Lung (tissue), 12 donors: ENCODE data around the gene P2RX7. TPM values are rescaled to one million over a fixed set of nuclear protein-coding genes. Genes with fewer than 3 reads are reported as not detected.

ENCODE experiments used
- ATAC-seq: fragments of 200-7000 bp; cut with Tn5 transposase; one replicate; pipeline ENCODE4 v1.9.1; 2020; ENCODE audit warnings: moderate number of reproducible peaks; ENCODE audit not compliant: insufficient read depth, low FRiP score
- DNase-seq, 3 donors: peaks; one replicate each; pipeline ENCODE4 v3.0.0-alpha.2; 2013 to 2017
- H3K27ac ChIP-seq, 2 donors: one replicate each; pipeline ENCODE4 v1.5.1; 2013; ENCODE audit warnings: mild to moderate bottlenecking in 2 of 2, moderate library complexity in 2 of 2, control low read depth in 1 of 2, inconsistent platforms in 1 of 2, low read depth in 1 of 2, low read length in 1 of 2
- H3K27me3 ChIP-seq, 3 donors: one replicate each; pipeline ENCODE4 v1.5.1; 2013; ENCODE audit warnings: low read length in 2 of 3; ENCODE audit not compliant: control insufficient read depth in 3 of 3, insufficient read depth in 3 of 3
- H3K36me3 ChIP-seq, 4 donors: one replicate each; pipeline ENCODE4 v1.5.1; 2013; ENCODE audit warnings: low read length in 4 of 4, mild to moderate bottlenecking in 1 of 4, moderate library complexity in 1 of 4; ENCODE audit not compliant: control insufficient read depth in 4 of 4, insufficient read depth in 4 of 4
- H3K4me1 ChIP-seq, 5 donors: one replicate each; pipeline ENCODE4 v1.5.1; 2013; ENCODE audit warnings: low read length in 5 of 5, mild to moderate bottlenecking in 2 of 5, moderate library complexity in 1 of 5; ENCODE audit not compliant: control insufficient read depth in 5 of 5, insufficient read depth in 5 of 5
- H3K4me3 ChIP-seq: one replicate; pipeline ENCODE4 v1.5.1; 2013; ENCODE audit warnings: mild to moderate bottlenecking, control low read depth, moderate library complexity
- H3K9ac ChIP-seq, 2 donors: one replicate each; pipeline ENCODE4 v1.5.1; 2013; ENCODE audit warnings: low read length in 2 of 2, control low read depth in 1 of 2; ENCODE audit not compliant: insufficient read depth in 1 of 2
- H3K9me3 ChIP-seq, 4 donors: one replicate each; pipeline ENCODE4 v1.5.1; 2013; ENCODE audit warnings: low read length in 3 of 4, mild to moderate bottlenecking in 1 of 4, moderate library complexity in 1 of 4; ENCODE audit not compliant: control insufficient read depth in 4 of 4, insufficient read depth in 3 of 4
- WGBS, 2 donors: extraction: QIAGEN DNeasy Blood & Tissue Kit; methylation state at CpG; one replicate each; pipeline ENCODE4 v1.1.7; 2013; 5-methylcytosine and 5-hydroxymethylcytosine counted together
- polyA plus RNA-seq, 2 donors: library from polyadenylated mRNA; stranded (reverse); fragments of 200-250 nt; gene quantifications; one replicate each; pipeline ENCODE4 v1.2.1, GENCODE V29; 2013
- total RNA-seq, 2 donors: library from RNA; depleted of rRNA in 1 of 2; stranded (reverse); fragments of >200 nt in 1 of 2; gene quantifications; one replicate each; pipeline ENCODE4 v1.2.1, GENCODE V29; 2014 to 2021
- TF ChIP-seq, protein P1 (sequence below): IDR thresholded peaks from 2 replicates; pipeline ENCODE4 v1.5.1; 2012; ENCODE audit warnings: mild to moderate bottlenecking; ENCODE audit errors: control extremely low read depth, extremely low read depth
- donor health status: control.
- donor health status: control.
- donor health status: Bipolar disorder and iron deficiency.
- donor health status: healthy.
- donor health status: DM: yes; HTN: yes; CAD: no.

Gene P2RX7
- total and polyA plus RNA-seq, 4 donors = 5.3 to 17.1 (median 8.3) TPM

DNA sequence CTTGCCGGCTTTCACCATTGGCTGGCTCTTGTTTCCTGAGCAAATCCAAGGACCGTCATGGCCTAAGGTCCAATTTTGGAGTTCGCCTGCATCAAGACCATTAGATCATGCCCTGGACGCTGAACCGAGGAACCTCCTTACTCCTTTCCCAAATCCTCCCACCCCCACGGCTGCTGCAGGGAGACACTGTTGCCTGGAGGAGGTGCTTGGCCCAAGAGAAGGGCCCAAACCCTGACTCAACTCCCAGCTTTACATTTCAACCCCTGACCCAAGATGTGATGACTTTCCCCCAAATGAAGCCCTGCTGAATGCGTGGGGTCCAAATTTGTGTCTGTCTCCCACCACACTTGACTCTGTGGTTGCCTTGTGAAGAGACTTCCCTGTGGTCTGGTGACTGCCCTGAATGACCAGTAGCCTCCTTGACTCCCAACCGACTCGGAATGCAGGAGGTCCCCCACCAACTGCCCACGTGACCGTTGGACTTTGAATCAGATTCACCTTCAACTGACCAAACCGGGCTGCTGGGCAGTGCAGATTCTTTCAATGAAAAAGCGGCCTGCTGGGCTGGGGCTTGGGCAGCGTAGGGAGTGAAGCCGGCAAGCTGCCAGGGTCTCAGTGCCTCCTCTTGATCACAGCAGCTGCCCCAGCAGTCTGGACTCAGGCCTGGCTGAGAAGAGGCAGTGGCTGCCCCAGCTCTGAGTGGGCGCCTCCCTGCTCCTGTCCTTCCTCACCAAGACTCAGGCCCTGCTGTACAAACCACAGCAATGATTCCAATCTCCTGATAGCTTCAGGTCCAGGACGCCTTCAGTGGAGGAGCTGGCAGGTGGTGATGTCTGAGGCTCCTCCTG lies 46.9 kb upstream of the P2RX7 start:
- Histone ChIP-seq H3K9ac (no peak overlapping the region), H3K9me3 (no peaks in the 10 kb centered on the region), H3K27ac (no peak overlapping the region), H3K27me3 (no peaks in the 10 kb centered on the region), H3K4me1 (peaks cover 0 to 4% (median 0%) of the 10 kb centered on the region in 5 donors), H3K4me3 (no peak overlapping the region), H3K36me3 (no peaks in the 10 kb centered on the region)
- 95 to 97% methylated on average over 17 of the region's 17 CpGs for WGBS, 2 donors
- no peak for DNase-seq
- ATAC-seq = no peak
- TF ChIP-seq, protein P1, sequence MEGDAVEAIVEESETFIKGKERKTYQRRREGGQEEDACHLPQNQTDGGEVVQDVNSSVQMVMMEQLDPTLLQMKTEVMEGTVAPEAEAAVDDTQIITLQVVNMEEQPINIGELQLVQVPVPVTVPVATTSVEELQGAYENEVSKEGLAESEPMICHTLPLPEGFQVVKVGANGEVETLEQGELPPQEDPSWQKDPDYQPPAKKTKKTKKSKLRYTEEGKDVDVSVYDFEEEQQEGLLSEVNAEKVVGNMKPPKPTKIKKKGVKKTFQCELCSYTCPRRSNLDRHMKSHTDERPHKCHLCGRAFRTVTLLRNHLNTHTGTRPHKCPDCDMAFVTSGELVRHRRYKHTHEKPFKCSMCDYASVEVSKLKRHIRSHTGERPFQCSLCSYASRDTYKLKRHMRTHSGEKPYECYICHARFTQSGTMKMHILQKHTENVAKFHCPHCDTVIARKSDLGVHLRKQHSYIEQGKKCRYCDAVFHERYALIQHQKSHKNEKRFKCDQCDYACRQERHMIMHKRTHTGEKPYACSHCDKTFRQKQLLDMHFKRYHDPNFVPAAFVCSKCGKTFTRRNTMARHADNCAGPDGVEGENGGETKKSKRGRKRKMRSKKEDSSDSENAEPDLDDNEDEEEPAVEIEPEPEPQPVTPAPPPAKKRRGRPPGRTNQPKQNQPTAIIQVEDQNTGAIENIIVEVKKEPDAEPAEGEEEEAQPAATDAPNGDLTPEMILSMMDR = no peak

- TF ChIP-seq, protein P1 = no peak
- no peak for ATAC-seq
- 88 to 92% methylated on average over 8 of the region's 8 CpGs for WGBS, 2 donors
Measured at GRCh38 chr12:121086781-121087295, 45.8 kb upstream of the P2RX7 start.

GRCh38 chr12:121087467-121088194 lies 45.0 kb upstream of the P2RX7 start:
- 65 to 68% methylated on average over 11 of the region's 11 CpGs for WGBS, 2 donors
- Histone ChIP-seq H3K9ac (no peak overlapping the region), H3K36me3 (no peaks in the 10 kb centered on the region), H3K4me3 (no peak overlapping the region), H3K27ac (no peak overlapping the region), H3K27me3 (no peaks in the 10 kb centered on the region), H3K9me3 (no peaks in the 10 kb centered on the region), H3K4me1 (peaks cover 0 to 4% (median 0%) of the 10 kb centered on the region in 5 donors)
- TF ChIP-seq, protein P1 = no peak
- DNase-seq (no peak), ATAC-seq (no peak)

More at GRCh38 chr12:121086781-121087295, 45.8 kb upstream of the P2RX7 start:
- Histone ChIP-seq H3K27me3 (no peaks in the 10 kb centered on the region), H3K36me3 (no peaks in the 10 kb centered on the region), H3K27ac (no peak overlapping the region), H3K9ac (no peak overlapping the region), H3K4me3 (no peak overlapping the region), H3K4me1 (peaks cover 0 to 4% (median 0%) of the 10 kb centered on the region in 5 donors), H3K9me3 (no peaks in the 10 kb centered on the region)
- no peak for DNase-seq
